PC-9 (cell line): Measurements from ENCODE around the gene ADAM19. TPM values are rescaled to one million over a fixed set of nuclear protein-coding genes. Genes with fewer than 3 reads are reported as not detected.

Source experiments
- BruUV-seq: library from RNA; stranded (reverse); fragments of 400-500 nt; replicated peaks from 2 replicates; lab custom pipeline; 2021; lab: Mats Ljungman, UMichigan
- CTCF ChIA-PET: fragments of 300-600 bp; sonication (Branson Sonifier 250); formaldehyde crosslinking; loops from one replicate; lab custom pipeline; 2022; ENCODE audit warnings: antibody characterized with exemption; lab: Charles Lee
- POLR2A ChIA-PET: fragments of 300-600 bp; sonication (Branson Sonifier 250); formaldehyde crosslinking; loops from one replicate; lab custom pipeline; 2022; ENCODE audit warnings: antibody characterized with exemption; ENCODE audit not compliant: unreplicated experiment; lab: Charles Lee
- DNase-seq, 2 experiments: peaks; one replicate each; pipeline versions ENCODE4 v3.0.0 to v3.0.0-alpha.2; 2015 to 2022; ENCODE audit warnings: mixed read lengths in 1 of 2
- H2AFZ ChIP-seq: fragments of 200-600 bp; sonication (generic); 2 replicates; pipeline ENCODE4 v1.8.1; 2017; ENCODE audit warnings: antibody characterized with exemption
- H3F3A ChIP-seq: fragments of 200-600 bp; sonication (generic); 2 replicates; pipeline ENCODE4 v1.8.1; 2017; ENCODE audit warnings: antibody characterized with exemption, mild to moderate bottlenecking, low read depth; ENCODE audit not compliant: insufficient read depth
- H3K27ac ChIP-seq: fragments of 200-600 bp; sonication (generic); 2 replicates; pipeline ENCODE4 v1.6.1; 2016; ENCODE audit warnings: mixed run types
- H3K27me3 ChIP-seq: fragments of 200-600 bp; sonication (generic); 2 replicates; pipeline ENCODE4 v1.6.1; 2016; ENCODE audit warnings: low read depth, mixed run types; ENCODE audit not compliant: insufficient read depth
- H3K36me3 ChIP-seq: fragments of 200-600 bp; sonication (generic); 2 replicates; pipeline ENCODE4 v1.6.1; 2016; ENCODE audit warnings: low read depth, mixed run types
- H3K4me1 ChIP-seq: fragments of 200-600 bp; sonication (generic); replicated peaks from 2 replicates; pipeline ENCODE4 v1.6.1; 2016; ENCODE audit warnings: mixed run types; ENCODE audit not compliant: insufficient read depth
- H3K4me2 ChIP-seq: fragments of 200-600 bp; sonication (generic); 2 replicates; pipeline ENCODE4 v1.6.1; 2017; ENCODE audit warnings: mixed run types
- H3K4me3 ChIP-seq: fragments of 200-600 bp; sonication (generic); 2 replicates; pipeline ENCODE4 v1.6.1; 2016; ENCODE audit warnings: mixed run types
- H3K79me2 ChIP-seq: fragments of 200-600 bp; sonication (generic); 2 replicates; pipeline ENCODE4 v1.6.1; 2017; ENCODE audit warnings: low read depth, mixed run types
- H3K9me2 ChIP-seq: fragments of 200-600 bp; sonication (generic); 2 replicates; pipeline ENCODE4 v1.8.1; 2017; ENCODE audit warnings: mild to moderate bottlenecking; ENCODE audit not compliant: insufficient read depth
- H3K9me3 ChIP-seq: fragments of 200-600 bp; sonication (generic); 2 replicates; pipeline ENCODE4 v1.8.1; 2016; ENCODE audit warnings: low read depth; ENCODE audit not compliant: insufficient read depth
- H4K20me1 ChIP-seq: fragments of 200-600 bp; sonication (generic); 2 replicates; pipeline ENCODE4 v1.8.1; 2017; ENCODE audit not compliant: insufficient read depth
- EZH2 ChIP-seq: fragments of 200-600 bp; sonication (generic); IDR thresholded peaks from 2 replicates; pipeline ENCODE4 v1.8.0; 2017; ENCODE audit warnings: antibody characterized with exemption, low read depth
- intact Hi-C: fragments of 100-400 bp; cut with micrococcal nuclease; formaldehyde crosslinking; loops from one replicate; pipeline ENCODE4 v1.10.0; 2022; ENCODE audit not compliant: unreplicated experiment
- total RNA-seq: library from RNA; stranded (reverse); gene quantifications from 2 replicates; pipeline ENCODE4 v1.2.3, GENCODE V29; 2021
- TF ChIP-seq, protein P1 (sequence below): fragments of 200-600 bp; sonication (generic); conservative IDR thresholded peaks from 2 replicates; pipeline ENCODE4 v1.6.1; 2017; ENCODE audit warnings: mixed run types, antibody characterized with exemption, mild to moderate bottlenecking, moderate library complexity

Gene ADAM19
- total RNA-seq, 1 experiment from 2014 or later: 7.6 TPM

GRCh38 chr5:157578079-157578780, 2.7 kb upstream of the ADAM19 start:
- H3K9me3 ChIP-seq: no peaks in the 10 kb centered on the region
- H3F3A ChIP-seq: peaks cover 3% of the 10 kb centered on the region; the same call in 1 of the 2 replicates
- peaks cover 22% of the 10 kb centered on the region; the same call in 1 of the 2 replicates for H3K4me1 ChIP-seq
- H4K20me1 ChIP-seq: no peaks in the 10 kb centered on the region
- H3K79me2 ChIP-seq: peaks cover 16% of the 10 kb centered on the region
- no peak for DNase-seq
- no peak overlapping the region for H3K4me2 ChIP-seq
- POLR2A ChIA-PET: no interaction called here
- BruUV-seq: no TSS peak
- H2AFZ ChIP-seq: no peak overlapping the region
- intact Hi-C loops: no loop called here
- no peaks in the 10 kb centered on the region for H3K36me3 ChIP-seq
- H3K27me3 ChIP-seq: no peaks in the 10 kb centered on the region
- H3K27ac ChIP-seq: no peak overlapping the region
- TF ChIP-seq, protein P1, sequence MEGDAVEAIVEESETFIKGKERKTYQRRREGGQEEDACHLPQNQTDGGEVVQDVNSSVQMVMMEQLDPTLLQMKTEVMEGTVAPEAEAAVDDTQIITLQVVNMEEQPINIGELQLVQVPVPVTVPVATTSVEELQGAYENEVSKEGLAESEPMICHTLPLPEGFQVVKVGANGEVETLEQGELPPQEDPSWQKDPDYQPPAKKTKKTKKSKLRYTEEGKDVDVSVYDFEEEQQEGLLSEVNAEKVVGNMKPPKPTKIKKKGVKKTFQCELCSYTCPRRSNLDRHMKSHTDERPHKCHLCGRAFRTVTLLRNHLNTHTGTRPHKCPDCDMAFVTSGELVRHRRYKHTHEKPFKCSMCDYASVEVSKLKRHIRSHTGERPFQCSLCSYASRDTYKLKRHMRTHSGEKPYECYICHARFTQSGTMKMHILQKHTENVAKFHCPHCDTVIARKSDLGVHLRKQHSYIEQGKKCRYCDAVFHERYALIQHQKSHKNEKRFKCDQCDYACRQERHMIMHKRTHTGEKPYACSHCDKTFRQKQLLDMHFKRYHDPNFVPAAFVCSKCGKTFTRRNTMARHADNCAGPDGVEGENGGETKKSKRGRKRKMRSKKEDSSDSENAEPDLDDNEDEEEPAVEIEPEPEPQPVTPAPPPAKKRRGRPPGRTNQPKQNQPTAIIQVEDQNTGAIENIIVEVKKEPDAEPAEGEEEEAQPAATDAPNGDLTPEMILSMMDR: no peak
- no peak for TF ChIP-seq EZH2
- CTCF ChIA-PET: no interaction called here
- H3K9me2 ChIP-seq: no peaks in the 10 kb centered on the region
- H3K4me3 ChIP-seq: no peak overlapping the region

DNA sequence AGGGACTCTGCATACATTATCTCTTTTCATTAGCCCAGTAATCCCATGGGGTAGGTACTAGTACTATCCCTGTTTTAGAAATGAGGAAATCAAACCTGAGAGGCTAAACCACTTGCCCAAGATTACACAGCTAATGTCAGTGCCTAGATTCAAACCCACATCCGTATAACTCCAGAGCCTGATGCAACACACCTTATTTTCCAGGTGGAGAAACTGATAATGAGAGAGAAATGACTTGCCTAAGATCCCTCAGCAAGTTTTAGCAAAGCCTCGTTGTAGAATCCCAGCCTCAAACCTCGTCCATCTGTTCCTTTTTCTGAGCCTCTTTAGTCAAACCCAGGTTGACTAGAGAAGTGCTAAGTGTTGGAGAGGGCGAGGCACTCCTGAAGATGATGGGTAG, 1.1 kb upstream of the ADAM19 start:
- ChIA-PET CTCF (no interaction called here), POLR2A (no interaction called here)
- no TSS peak for BruUV-seq
- peaks cover 25% of the 10 kb centered on the region; the same call in 1 of the 2 replicates for H3K4me1 ChIP-seq
- no peaks in the 10 kb centered on the region for H3K9me3 ChIP-seq
- no peaks in the 10 kb centered on the region for H3K9me2 ChIP-seq
- H3K27ac ChIP-seq: no peak overlapping the region
- H4K20me1 ChIP-seq: no peaks in the 10 kb centered on the region
- intact Hi-C loops: loop anchor here (2.0 kb wide), 1 partner anchor 64 kb away; no protein-coding TSS in a partner anchor
- no peak overlapping the region for H3K4me2 ChIP-seq
- H3F3A ChIP-seq: peaks cover 3% of the 10 kb centered on the region; the same call in 1 of the 2 replicates
- TF ChIP-seq, protein P1: no peak
- TF ChIP-seq EZH2: no peak
- DNase-seq: no peak
- no peak overlapping the region for H3K4me3 ChIP-seq
- H2AFZ ChIP-seq: no peak overlapping the region
- no peaks in the 10 kb centered on the region for H3K27me3 ChIP-seq
- no peaks in the 10 kb centered on the region for H3K36me3 ChIP-seq
- H3K79me2 ChIP-seq: peaks cover 27% of the 10 kb centered on the region

DNA sequence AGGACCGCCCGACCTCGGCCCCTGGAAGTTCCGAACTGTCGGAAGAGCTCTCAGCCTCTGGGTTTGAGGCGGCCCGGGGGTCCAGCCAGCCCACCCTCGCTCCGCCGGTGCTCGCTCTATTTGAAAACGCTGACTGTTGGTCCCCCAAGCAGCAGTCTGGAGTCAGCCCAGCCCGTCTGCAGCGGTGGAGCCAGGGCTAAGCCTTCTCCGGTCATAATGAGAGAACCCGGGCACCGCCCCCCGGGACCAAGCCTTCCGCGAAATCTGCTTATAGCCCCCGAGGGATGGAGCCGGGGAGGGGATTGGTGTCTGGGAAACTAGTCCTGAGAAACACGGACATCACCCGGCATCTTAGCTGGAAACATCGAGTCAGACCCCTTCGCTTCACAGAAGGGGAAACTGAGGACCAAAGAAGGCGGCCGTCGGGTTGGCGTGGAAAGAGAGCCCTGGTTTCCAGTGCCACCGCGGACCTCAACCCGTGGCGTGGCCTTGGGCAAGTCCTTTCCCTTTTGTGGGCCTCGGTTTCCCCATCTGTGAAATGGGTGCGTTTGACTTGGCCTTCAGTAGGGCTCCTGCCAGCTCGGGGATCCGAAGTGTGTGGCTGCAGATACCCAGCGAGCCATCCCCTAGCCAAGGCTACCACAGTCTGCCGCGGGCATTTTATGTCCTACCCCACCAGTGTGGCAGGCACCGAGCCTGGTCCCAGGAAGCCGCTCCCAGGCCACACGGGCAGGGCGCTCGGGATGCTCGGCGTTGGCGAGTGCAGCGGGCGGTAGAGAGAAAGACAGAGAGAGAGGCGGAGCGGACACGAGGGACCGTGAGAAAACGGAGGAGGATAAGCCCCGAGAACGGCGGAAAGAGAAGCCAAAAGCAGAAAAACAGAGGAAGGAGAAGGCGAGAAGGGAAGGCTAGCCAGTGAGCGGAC, 857 bp downstream of the ADAM19 start:
- Histone ChIP-seq H3K4me1 (peaks cover 25% of the 10 kb centered on the region; the same call in 1 of the 2 replicates), H3F3A (peaks cover 3% of the 10 kb centered on the region; the same call in 1 of the 2 replicates), H2AFZ (peak overlapping the region; percentile 93), H3K36me3 (peaks cover 5% of the 10 kb centered on the region; the same call in 1 of the 2 replicates), H4K20me1 (no peaks in the 10 kb centered on the region), H3K27me3 (no peaks in the 10 kb centered on the region), H3K4me3 (peak overlapping the region; percentile 62), H3K79me2 (peaks cover 27% of the 10 kb centered on the region), H3K9me3 (no peaks in the 10 kb centered on the region), H3K9me2 (no peaks in the 10 kb centered on the region), H3K4me2 (peak overlapping the region; percentile 74), H3K27ac (peak overlapping the region; percentile 35)
- CTCF ChIA-PET: interaction anchor here (0.5 kb wide), 1 partner anchor 166 kb away, joined by 5 read pairs; no protein-coding TSS in a partner anchor
- BruUV-seq: TSS peak; percentile 55
- TF ChIP-seq EZH2: no peak
- TF ChIP-seq, protein P1: no peak
- POLR2A ChIA-PET: no interaction called here
- intact Hi-C loops: loop anchor here (1.0 kb wide), 1 partner anchor 144 kb away; no protein-coding TSS in a partner anchor
- DNase-seq: no peak
